Activated naive CD8-positive, alpha-beta T cell treated with anti-CD3 and anti-CD28 coated beads for 36 hours (primary cell): ENCODE data around the gene PLA2G2F. TPM values are rescaled to one million over a fixed set of nuclear protein-coding genes. Genes with fewer than 3 reads are reported as not detected.

Experiments
- DNase-seq: peaks from one replicate; pipeline ENCODE4 v3.0.0; 2021
- H3K27ac Mint-ChIP-seq: one replicate; pipeline ENCODE4 v1.8.0; 2022; ENCODE audit warnings: mild to moderate bottlenecking, moderate library complexity, mixed read lengths
- H3K27me3 Mint-ChIP-seq: one replicate; pipeline ENCODE4 v1.8.0; 2022; ENCODE audit warnings: mild to moderate bottlenecking, mixed read lengths
- H3K36me3 Mint-ChIP-seq: one replicate; pipeline ENCODE4 v1.8.0; 2021; ENCODE audit warnings: mild to moderate bottlenecking, mixed read lengths
- H3K4me1 Mint-ChIP-seq: one replicate; pipeline ENCODE4 v1.8.0; 2021; ENCODE audit warnings: mixed read lengths
- H3K4me3 Mint-ChIP-seq: one replicate; pipeline ENCODE4 v1.8.0; 2022; ENCODE audit warnings: mild to moderate bottlenecking, moderate library complexity, mixed read lengths
- H3K9me3 Mint-ChIP-seq: one replicate; pipeline ENCODE4 v1.8.0; 2022; ENCODE audit warnings: mixed read lengths
- total RNA-seq, 2 experiments: library from RNA; stranded (reverse); gene quantifications; one replicate each; pipeline ENCODE4 v1.2.3, GENCODE V29; 2021

The PLA2G2F gene
- total RNA-seq, 2 experiments from 2014 or later: not detected

DNA sequence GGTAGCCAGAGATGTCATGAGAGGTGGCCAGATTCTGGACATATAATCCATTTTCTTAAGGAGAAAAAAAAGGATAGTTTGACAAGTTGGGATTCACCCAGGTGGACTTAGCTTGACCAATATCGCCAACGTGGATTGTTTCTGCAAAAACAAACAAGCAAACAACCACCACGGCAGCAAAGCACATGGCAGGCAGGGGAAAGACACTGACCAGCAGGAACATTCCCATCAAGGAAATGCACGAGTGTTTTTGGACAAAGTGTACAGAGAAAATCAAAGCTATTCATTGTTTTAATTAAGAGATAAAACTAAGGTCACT, 56.3 kb downstream of the PLA2G2F start:
- Mint-ChIP-seq H3K4me1 (no peaks in the 10 kb centered on the region), H3K27ac (no peak overlapping the region), H3K4me3 (no peak overlapping the region), H3K9me3 (no peaks in the 10 kb centered on the region), H3K27me3 (peaks cover 55% of the 10 kb centered on the region), H3K36me3 (no peaks in the 10 kb centered on the region)
- DNase-seq: no peak

DNA sequence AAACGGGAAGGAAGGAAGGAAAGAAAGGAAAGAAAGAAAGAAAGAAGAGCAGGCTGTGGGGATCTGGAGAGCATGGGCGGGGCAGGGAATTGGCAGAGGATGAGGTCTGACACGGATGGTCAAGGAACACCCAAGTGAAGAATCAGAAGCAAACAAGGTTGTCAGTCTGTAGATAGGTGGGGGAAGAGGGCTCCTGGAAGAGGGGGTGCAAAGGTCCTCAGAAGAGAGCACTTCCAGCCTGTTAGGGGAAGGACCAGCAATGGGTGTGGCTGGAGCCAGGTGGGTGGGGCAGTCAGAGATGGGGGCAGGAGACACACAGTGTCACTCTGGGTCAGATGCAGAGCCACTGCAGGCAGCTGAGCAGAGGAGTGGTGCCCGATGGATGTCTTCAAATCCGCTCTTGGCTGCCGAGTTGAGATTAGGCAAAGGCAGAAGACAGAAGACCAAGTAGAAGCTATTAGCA, 58.2 kb downstream of the PLA2G2F start:
- Mint-ChIP-seq H3K4me3 (no peak overlapping the region), H3K9me3 (no peaks in the 10 kb centered on the region), H3K27me3 (peaks cover 59% of the 10 kb centered on the region), H3K36me3 (no peaks in the 10 kb centered on the region), H3K27ac (no peak overlapping the region), H3K4me1 (no peaks in the 10 kb centered on the region)
- no peak for DNase-seq

DNA sequence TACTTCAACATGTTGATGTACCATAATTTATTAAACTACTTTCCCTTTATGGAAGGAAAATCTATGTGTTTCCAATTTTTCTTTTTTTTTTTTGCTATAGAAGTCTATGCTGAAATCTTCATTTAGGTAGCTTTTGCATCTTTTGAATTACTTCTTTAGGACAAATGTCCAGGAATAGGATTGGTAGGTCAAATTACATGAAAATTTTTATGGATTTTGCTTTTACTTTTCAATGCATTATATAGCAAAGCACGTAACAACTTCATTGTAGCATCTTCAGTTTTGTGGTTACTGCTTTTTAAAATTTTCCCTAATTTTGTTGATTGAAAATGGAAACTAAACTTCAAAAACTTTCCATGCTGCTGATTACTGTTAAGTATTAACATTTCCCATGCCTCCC, 59.2 kb downstream of the PLA2G2F start:
- Mint-ChIP-seq H3K36me3 (no peaks in the 10 kb centered on the region), H3K4me3 (no peak overlapping the region), H3K27ac (no peak overlapping the region), H3K4me1 (no peaks in the 10 kb centered on the region), H3K9me3 (no peaks in the 10 kb centered on the region), H3K27me3 (peaks cover 54% of the 10 kb centered on the region)
- no peak for DNase-seq

DNA sequence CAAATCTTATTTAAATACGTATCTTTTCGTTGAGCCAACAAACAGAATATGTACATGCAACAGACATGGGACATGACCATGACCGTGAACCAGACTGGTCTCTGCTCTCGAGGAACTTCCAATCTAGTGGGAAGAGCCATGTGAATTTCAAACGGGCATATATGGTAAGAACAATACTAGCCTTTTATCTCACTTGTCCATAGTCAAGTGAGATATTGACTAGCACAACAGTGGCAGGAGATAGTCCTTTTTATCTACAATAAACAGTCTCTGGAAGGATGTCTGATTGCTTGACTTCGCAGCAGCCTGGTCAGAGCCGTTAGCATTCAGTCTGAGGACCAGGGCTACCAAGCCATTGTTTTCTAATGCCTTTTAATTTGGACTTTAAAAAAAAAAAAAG, 59.8 kb downstream of the PLA2G2F start:
- Mint-ChIP-seq H3K4me1 (no peaks in the 10 kb centered on the region), H3K9me3 (no peaks in the 10 kb centered on the region), H3K36me3 (no peaks in the 10 kb centered on the region), H3K27ac (no peak overlapping the region), H3K4me3 (no peak overlapping the region), H3K27me3 (peaks cover 53% of the 10 kb centered on the region)
- no peak for DNase-seq

DNA sequence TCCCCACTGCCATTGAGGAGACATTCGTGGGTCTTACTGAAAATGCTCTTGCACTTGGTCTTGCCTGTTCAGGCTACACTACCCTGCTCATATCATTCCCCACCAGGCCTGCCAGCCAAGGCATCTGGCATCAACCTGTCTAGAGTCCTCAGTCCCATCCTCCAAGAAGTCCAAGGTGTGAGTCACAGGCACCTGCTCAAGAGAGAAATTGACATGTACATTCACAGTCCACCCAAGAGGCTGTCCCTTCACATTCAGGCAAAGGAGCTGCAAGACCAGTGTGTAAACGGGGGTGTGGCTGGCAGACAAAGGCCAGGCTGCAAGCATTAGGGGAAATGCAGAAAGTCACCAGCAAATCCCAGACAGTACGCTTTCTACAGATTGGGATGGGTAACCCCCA, 60.3 kb downstream of the PLA2G2F start:
- no peak for DNase-seq
- no peak overlapping the region for H3K4me3 Mint-ChIP-seq
- H3K9me3 Mint-ChIP-seq: no peaks in the 10 kb centered on the region
- H3K4me1 Mint-ChIP-seq: no peaks in the 10 kb centered on the region
- no peaks in the 10 kb centered on the region for H3K36me3 Mint-ChIP-seq
- peaks cover 51% of the 10 kb centered on the region for H3K27me3 Mint-ChIP-seq
- H3K27ac Mint-ChIP-seq: no peak overlapping the region

DNA sequence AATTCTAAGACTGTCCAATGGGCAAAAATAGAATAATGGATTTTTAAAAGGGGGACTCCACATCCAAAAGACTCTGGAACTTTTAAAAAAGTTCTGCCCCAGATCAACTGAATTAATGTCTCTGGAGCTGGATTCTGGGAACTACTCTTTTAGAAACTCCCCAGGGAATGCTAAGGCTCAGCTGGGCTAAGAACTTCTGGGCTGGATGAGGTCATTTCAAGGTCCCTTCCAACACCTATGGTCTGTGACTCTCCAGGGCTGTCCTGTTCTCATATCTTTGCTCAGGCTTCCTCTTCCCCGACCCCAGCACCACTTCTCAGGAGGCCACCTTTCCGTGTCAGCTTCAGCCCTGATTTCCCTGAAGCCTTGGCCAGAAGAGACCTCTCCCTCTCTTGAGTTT, 60.7 kb downstream of the PLA2G2F start:
- H3K27ac Mint-ChIP-seq: no peak overlapping the region
- H3K4me3 Mint-ChIP-seq: no peak overlapping the region
- peaks cover 49% of the 10 kb centered on the region for H3K27me3 Mint-ChIP-seq
- DNase-seq: no peak
- H3K36me3 Mint-ChIP-seq: no peaks in the 10 kb centered on the region
- H3K9me3 Mint-ChIP-seq: no peaks in the 10 kb centered on the region
- no peaks in the 10 kb centered on the region for H3K4me1 Mint-ChIP-seq

Other genes with a start within 250 kb of the PLA2G2F start
- gene PLA2G2E, start 215.7 kb upstream of the PLA2G2F start, total RNA-seq: not detected
- gene PLA2G2A, start 159.7 kb upstream of the PLA2G2F start, total RNA-seq: not detected
- not detected for gene PLA2G5, start 69.1 kb upstream of the PLA2G2F start, total RNA-seq
- gene PLA2G2D, start 19.8 kb upstream of the PLA2G2F start, total RNA-seq: not detected
- gene UBXN10, start 46.8 kb downstream of the PLA2G2F start, total RNA-seq: 1 to 10 TPM; 1.1 to 1.2 TPM
- gene PLA2G2C, start 47.2 kb downstream of the PLA2G2F start, total RNA-seq: not detected
- gene VWA5B1, start 151.6 kb downstream of the PLA2G2F start, total RNA-seq: under 1 TPM; 0.16 to 0.31 TPM